Ishikawa (cell line): ENCODE measurements around the gene AKAP7.

Source experiments
- CEBPB ChIP-seq: IDR thresholded peaks from 2 replicates; pipeline ENCODE4 v1.6.1; 2012
- CREB1 ChIP-seq: IDR thresholded peaks from 2 replicates; pipeline ENCODE4 v1.6.1; 2012; ENCODE audit warnings: low read depth
- EGR1 ChIP-seq: IDR thresholded peaks from 2 replicates; pipeline ENCODE4 v1.6.1; 2012
- EP300 ChIP-seq: IDR thresholded peaks from 2 replicates; pipeline ENCODE4 v1.6.1; 2012; ENCODE audit warnings: borderline replicate concordance
- FOXM1 ChIP-seq: IDR thresholded peaks from 2 replicates; pipeline ENCODE4 v1.6.1; 2012; ENCODE audit warnings: low read depth, borderline replicate concordance
- MAX ChIP-seq: IDR thresholded peaks from 2 replicates; pipeline ENCODE4 v1.6.1; 2012
- NFIC ChIP-seq: IDR thresholded peaks from 2 replicates; pipeline ENCODE4 v1.6.1; 2012
- RAD21 ChIP-seq: IDR thresholded peaks from 2 replicates; pipeline ENCODE4 v1.6.1; 2012; ENCODE audit warnings: low read depth
- REST ChIP-seq: IDR thresholded peaks from 2 replicates; pipeline ENCODE4 v1.6.1; 2012; ENCODE audit warnings: low read depth, mild to moderate bottlenecking
- TAF1 ChIP-seq: IDR thresholded peaks from 2 replicates; pipeline ENCODE4 v1.6.1; 2012; ENCODE audit warnings: low read depth, mild to moderate bottlenecking
- TCF12 ChIP-seq: IDR thresholded peaks from 2 replicates; pipeline ENCODE4 v1.6.1; 2012; ENCODE audit warnings: low read depth
- TEAD4 ChIP-seq: IDR thresholded peaks from 2 replicates; pipeline ENCODE4 v1.6.1; 2012
- USF1 ChIP-seq: IDR thresholded peaks from 2 replicates; pipeline ENCODE4 v1.6.1; 2012
- YY1 ChIP-seq: IDR thresholded peaks from 2 replicates; pipeline ENCODE4 v1.6.1; 2012; ENCODE audit warnings: low read depth
- ZBTB7A ChIP-seq: IDR thresholded peaks from 2 replicates; pipeline ENCODE4 v1.6.1; 2012; ENCODE audit warnings: low read depth

The AKAP7 gene

GRCh38 chr6:131282365-131282764, 147.1 kb downstream of the AKAP7 start:
- TF ChIP-seq ZBTB7A, result no peak
- no peak for TF ChIP-seq TCF12
- TF ChIP-seq REST, result no peak
- no peak for TF ChIP-seq USF1
- TF ChIP-seq TEAD4, result no peak
- no peak for TF ChIP-seq MAX

- no peak for TF ChIP-seq TEAD4
- no peak for TF ChIP-seq TAF1
- TF ChIP-seq CREB1, result no peak
- TF ChIP-seq EGR1, result no peak
- TF ChIP-seq RAD21, result no peak
- no peak for TF ChIP-seq REST
- no peak for TF ChIP-seq CEBPB
- TF ChIP-seq FOXM1, result no peak
- TF ChIP-seq TCF12, result no peak
- no peak for TF ChIP-seq EP300
- no peak for TF ChIP-seq NFIC
- no peak for TF ChIP-seq MAX
Measured at GRCh38 chr6:131283466-131284175, 148.4 kb downstream of the AKAP7 start.

GRCh38 chr6:131285548-131285947, 150.3 kb downstream of the AKAP7 start:
- TF ChIP-seq FOXM1, result no peak
- no peak for TF ChIP-seq TEAD4
- no peak for TF ChIP-seq EGR1
- TF ChIP-seq TAF1, result no peak
- no peak for TF ChIP-seq CREB1
- no peak for TF ChIP-seq CEBPB
- TF ChIP-seq REST, result no peak
- TF ChIP-seq MAX, result no peak
- TF ChIP-seq RAD21, result no peak
- no peak for TF ChIP-seq USF1
- TF ChIP-seq TCF12, result no peak
- no peak for TF ChIP-seq YY1
- no peak for TF ChIP-seq EP300
- no peak for TF ChIP-seq ZBTB7A
- TF ChIP-seq NFIC, result no peak

- TF ChIP-seq FOXM1 (no peak), RAD21 (no peak), TEAD4 (no peak), TCF12 (no peak), TAF1 (no peak), CEBPB (no peak), EGR1 (no peak), ZBTB7A (no peak), USF1 (no peak), REST (no peak), EP300 (no peak)
Measured at GRCh38 chr6:131286469-131287040, 151.3 kb downstream of the AKAP7 start.
